GM11168 (cell line): ENCODE measurements around the gene SPDEF.

Experiments used
- in situ Hi-C: fragments of 300-500 bp; cut with MboI; formaldehyde crosslinking; loops from one replicate; pipeline ENCODE4 v1.12.0; 2022; ENCODE audit warnings: low sequenced_read_pairs; ENCODE audit not compliant: unreplicated experiment

The SPDEF gene

GRCh38 chr6:34493344-34493743 is 62.8 kb downstream of the SPDEF start:
- in situ Hi-C loops = no loop called here

GRCh38 chr6:34491091-34491430 is 65.1 kb downstream of the SPDEF start:
- in situ Hi-C loops = no loop called here

GRCh38 chr6:34490390-34491090 is 65.6 kb downstream of the SPDEF start:
- in situ Hi-C loops = no loop called here

DNA sequence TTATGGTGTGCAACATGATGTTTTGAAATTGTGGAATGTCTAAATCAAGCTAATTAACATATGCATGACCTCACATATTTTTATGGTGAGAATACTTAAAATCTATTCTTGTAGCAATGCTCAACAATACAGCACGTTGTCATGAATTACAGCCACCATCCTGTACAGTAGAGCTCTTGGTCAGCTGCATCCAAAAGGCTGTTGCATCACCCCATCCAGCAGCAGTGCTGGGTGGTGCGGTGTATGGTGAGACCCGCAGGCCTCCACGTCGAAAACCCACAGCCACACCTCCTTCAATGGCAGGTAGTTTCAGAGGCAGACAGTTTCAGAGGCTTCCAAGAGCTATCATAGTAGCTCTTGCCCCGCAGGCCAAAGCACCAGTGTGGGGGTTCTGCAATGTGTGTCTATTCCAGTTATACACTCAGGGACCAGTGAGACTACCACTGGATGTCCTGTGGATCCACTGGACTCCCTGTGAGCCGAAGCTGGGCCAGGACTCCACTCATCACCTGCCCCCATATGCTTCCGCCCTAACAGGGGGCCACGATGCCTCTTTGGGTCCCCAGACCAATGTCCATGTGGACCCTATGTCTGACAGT is 66.8 kb downstream of the SPDEF start:
- in situ Hi-C loops = no loop called here
